Neural progenitor cell (in vitro differentiated cells): Measurements from ENCODE around the gene GBP2. TPM values are rescaled to one million over a fixed set of nuclear protein-coding genes. Genes with fewer than 3 reads are reported as not detected.

Experiments
- DNase-seq: peaks from one replicate; pipeline ENCODE4 v3.0.0-alpha.2; 2016; ENCODE audit warnings: low spot score
- H2AFZ ChIP-seq: fragments of 200-600 bp; sonication (generic); replicated peaks from 2 replicates; pipeline ENCODE4 v1.6.1; 2016; ENCODE audit warnings: antibody characterized with exemption
- H3F3A ChIP-seq: fragments of 200-600 bp; sonication (generic); 2 replicates; pipeline ENCODE4 v1.6.1; 2016; ENCODE audit warnings: antibody characterized with exemption, low read depth
- H3K27ac ChIP-seq: fragments of 200-600 bp; sonication (generic); 2 replicates; pipeline ENCODE4 v1.5.1; 2016; ENCODE audit warnings: mild to moderate bottlenecking
- H3K27me3 ChIP-seq: fragments of 200-600 bp; sonication (generic); 2 replicates; pipeline ENCODE4 v1.6.1; 2016; ENCODE audit warnings: mild to moderate bottlenecking, moderate library complexity
- H3K36me3 ChIP-seq: fragments of 200-600 bp; sonication (generic); 2 replicates; pipeline ENCODE4 v1.5.1; 2016
- H3K4me1 ChIP-seq: fragments of 200-600 bp; sonication (generic); 2 replicates; pipeline ENCODE4 v1.6.1; 2016; ENCODE audit warnings: mixed run types
- H3K4me2 ChIP-seq: fragments of 200-600 bp; sonication (generic); 2 replicates; pipeline ENCODE4 v1.6.1; 2016
- H3K4me3 ChIP-seq: fragments of 200-600 bp; sonication (generic); 2 replicates; pipeline ENCODE4 v1.5.1; 2016
- H3K79me2 ChIP-seq: fragments of 200-600 bp; sonication (generic); 2 replicates; pipeline ENCODE4 v1.6.1; 2016; ENCODE audit warnings: low read depth
- H3K9ac ChIP-seq: fragments of 200-600 bp; sonication (generic); 2 replicates; pipeline ENCODE4 v1.6.1; 2016
- H3K9me3 ChIP-seq: fragments of 200-600 bp; sonication (generic); 2 replicates; pipeline ENCODE4 v1.5.1; 2016; ENCODE audit warnings: low read depth
- H4K20me1 ChIP-seq: fragments of 200-600 bp; sonication (generic); 2 replicates; pipeline ENCODE4 v1.6.1; 2016; ENCODE audit warnings: low read depth
- H3K27ac Mint-ChIP-seq: 3 replicates; pipeline ENCODE4 v1.8.0; 2021; ENCODE audit warnings: mixed read lengths
- H3K27me3 Mint-ChIP-seq: 2 replicates; pipeline ENCODE4 v1.8.0; 2022; ENCODE audit warnings: low read depth, mild to moderate bottlenecking, inconsistent platforms, moderate library complexity, mixed read lengths; ENCODE audit not compliant: insufficient read depth
- H3K36me3 Mint-ChIP-seq: 3 replicates; pipeline ENCODE4 v1.8.0; 2021; ENCODE audit warnings: mixed read lengths
- H3K4me1 Mint-ChIP-seq: 3 replicates; pipeline ENCODE4 v1.8.0; 2021; ENCODE audit warnings: mixed read lengths
- H3K4me3 Mint-ChIP-seq: 3 replicates; pipeline ENCODE4 v1.8.0; 2021; ENCODE audit warnings: mild to moderate bottlenecking, moderate library complexity, mixed read lengths
- H3K9me3 Mint-ChIP-seq: 3 replicates; pipeline ENCODE4 v1.8.0; 2020; ENCODE audit warnings: mixed read lengths
- EZH2 ChIP-seq: fragments of 200-600 bp; sonication (generic); IDR thresholded peaks from 2 replicates; pipeline ENCODE4 v1.6.1; 2017; ENCODE audit warnings: antibody characterized with exemption, mild to moderate bottlenecking, moderate library complexity
- EZH2phosphoT487 ChIP-seq: fragments of 200-600 bp; sonication (generic); IDR thresholded peaks from 2 replicates; pipeline ENCODE4 v1.6.1; 2017; ENCODE audit warnings: antibody characterized with exemption
- total RNA-seq: library from RNA; depleted of rRNA; stranded (reverse); fragments of >200 nt; gene quantifications from 2 replicates; pipeline ENCODE4 v1.2.3, GENCODE V29; 2015; ENCODE audit warnings: low replicate concordance
- TF ChIP-seq, protein P1 (sequence below): fragments of 200-600 bp; sonication (generic); IDR thresholded peaks from 2 replicates; pipeline ENCODE4 v1.5.1; 2017; ENCODE audit warnings: antibody characterized with exemption, mild to moderate bottlenecking

Gene GBP2
- total RNA-seq, 1 donor from 2014 or later = not detected

GRCh38 chr1:89112871-89113613, 12.9 kb downstream of the GBP2 start:
- Histone ChIP-seq H3K9me3 (no peaks in the 10 kb centered on the region), H3K36me3 (no peaks in the 10 kb centered on the region), H3K79me2 (no peaks in the 10 kb centered on the region), H3K4me1 (no peaks in the 10 kb centered on the region), H3K9ac (no peak overlapping the region), H3K27ac (no peak overlapping the region), H3K4me2 (no peak overlapping the region), H3K4me3 (no peak overlapping the region), H3F3A (no peaks in the 10 kb centered on the region), H3K27me3 (no peaks in the 10 kb centered on the region), H4K20me1 (no peaks in the 10 kb centered on the region), H2AFZ (peak overlapping the region; percentile 86)
- no peak overlapping the region for H3K4me3 Mint-ChIP-seq
- no peaks in the 10 kb centered on the region for H3K36me3 Mint-ChIP-seq
- H3K27ac Mint-ChIP-seq = no peak overlapping the region
- H3K9me3 Mint-ChIP-seq = no peaks in the 10 kb centered on the region
- TF ChIP-seq, protein P1, sequence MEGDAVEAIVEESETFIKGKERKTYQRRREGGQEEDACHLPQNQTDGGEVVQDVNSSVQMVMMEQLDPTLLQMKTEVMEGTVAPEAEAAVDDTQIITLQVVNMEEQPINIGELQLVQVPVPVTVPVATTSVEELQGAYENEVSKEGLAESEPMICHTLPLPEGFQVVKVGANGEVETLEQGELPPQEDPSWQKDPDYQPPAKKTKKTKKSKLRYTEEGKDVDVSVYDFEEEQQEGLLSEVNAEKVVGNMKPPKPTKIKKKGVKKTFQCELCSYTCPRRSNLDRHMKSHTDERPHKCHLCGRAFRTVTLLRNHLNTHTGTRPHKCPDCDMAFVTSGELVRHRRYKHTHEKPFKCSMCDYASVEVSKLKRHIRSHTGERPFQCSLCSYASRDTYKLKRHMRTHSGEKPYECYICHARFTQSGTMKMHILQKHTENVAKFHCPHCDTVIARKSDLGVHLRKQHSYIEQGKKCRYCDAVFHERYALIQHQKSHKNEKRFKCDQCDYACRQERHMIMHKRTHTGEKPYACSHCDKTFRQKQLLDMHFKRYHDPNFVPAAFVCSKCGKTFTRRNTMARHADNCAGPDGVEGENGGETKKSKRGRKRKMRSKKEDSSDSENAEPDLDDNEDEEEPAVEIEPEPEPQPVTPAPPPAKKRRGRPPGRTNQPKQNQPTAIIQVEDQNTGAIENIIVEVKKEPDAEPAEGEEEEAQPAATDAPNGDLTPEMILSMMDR = no peak
- no peak for TF ChIP-seq EZH2phosphoT487
- no peak for TF ChIP-seq EZH2
- DNase-seq = no peak
- H3K4me1 Mint-ChIP-seq = no peaks in the 10 kb centered on the region
- H3K27me3 Mint-ChIP-seq = no peaks in the 10 kb centered on the region

GRCh38 chr1:89104687-89105086, 21.2 kb downstream of the GBP2 start:
- Mint-ChIP-seq H3K27ac (no peak overlapping the region), H3K36me3 (no peaks in the 10 kb centered on the region), H3K4me1 (no peaks in the 10 kb centered on the region), H3K27me3 (no peaks in the 10 kb centered on the region), H3K4me3 (no peak overlapping the region), H3K9me3 (no peaks in the 10 kb centered on the region)
- Histone ChIP-seq H4K20me1 (no peaks in the 10 kb centered on the region), H3K4me2 (no peak overlapping the region), H3K9ac (no peak overlapping the region), H3K27me3 (no peaks in the 10 kb centered on the region), H3K36me3 (no peaks in the 10 kb centered on the region), H3K27ac (no peak overlapping the region), H3K9me3 (no peaks in the 10 kb centered on the region), H3K79me2 (no peaks in the 10 kb centered on the region), H3F3A (no peaks in the 10 kb centered on the region), H3K4me3 (no peak overlapping the region), H3K4me1 (peaks cover 7% of the 10 kb centered on the region), H2AFZ (no peak overlapping the region)
- no peak for DNase-seq
- TF ChIP-seq, protein P1 = no peak
- TF ChIP-seq EZH2 (no peak), EZH2phosphoT487 (no peak)

GRCh38 chr1:89104147-89104546, 21.8 kb downstream of the GBP2 start:
- H3K4me1 Mint-ChIP-seq = no peaks in the 10 kb centered on the region
- DNase-seq = no peak
- H3K9me3 ChIP-seq = no peaks in the 10 kb centered on the region
- H3K4me1 ChIP-seq = peaks cover 7% of the 10 kb centered on the region
- no peaks in the 10 kb centered on the region for H3K27me3 ChIP-seq
- no peak overlapping the region for H3K27ac ChIP-seq
- no peaks in the 10 kb centered on the region for H4K20me1 ChIP-seq
- no peaks in the 10 kb centered on the region for H3K79me2 ChIP-seq
- H3K36me3 Mint-ChIP-seq = no peaks in the 10 kb centered on the region
- TF ChIP-seq EZH2 (no peak), EZH2phosphoT487 (no peak)
- TF ChIP-seq, protein P1 = no peak
- no peaks in the 10 kb centered on the region for H3F3A ChIP-seq
- H3K27me3 Mint-ChIP-seq = no peaks in the 10 kb centered on the region
- no peaks in the 10 kb centered on the region for H3K36me3 ChIP-seq
- H3K9me3 Mint-ChIP-seq = no peaks in the 10 kb centered on the region
- no peak overlapping the region for H2AFZ ChIP-seq
- H3K27ac Mint-ChIP-seq = no peak overlapping the region
- no peak overlapping the region for H3K4me2 ChIP-seq
- no peak overlapping the region for H3K4me3 Mint-ChIP-seq
- H3K9ac ChIP-seq = no peak overlapping the region
- H3K4me3 ChIP-seq = no peak overlapping the region
